NCI-H2171 treated with DMSO at 0.1 percent for 48 hours (cell line): Measurements from ENCODE around the gene ITGA5.
A peak's percentile ranks its signal among the peaks of the same experiment; 100 is the strongest.

Experiments used
- DNase-seq: peaks from one replicate; lab custom pipeline; 2025; lab: John Stamatoyannopoulos, UW

The ITGA5 gene

GRCh38 chr12:54411391-54412241 is 7.5 kb downstream of the ITGA5 start:
- DNase-seq, result no peak

- DNase-seq, result no peak
These were observed 9.8 kb downstream of the ITGA5 start for GRCh38 chr12:54409267-54409666.

- DNase-seq, result no peak
These were observed 11.7 kb downstream of the ITGA5 start for GRCh38 chr12:54407183-54407905.

- no peak for DNase-seq
These were observed 13.5 kb downstream of the ITGA5 start for GRCh38 chr12:54405573-54405972.

- no peak for DNase-seq
These were observed 14.0 kb downstream of the ITGA5 start for GRCh38 chr12:54405106-54405505.

- DNase-seq, result peak; percentile 48
These were observed 14.7 kb downstream of the ITGA5 start for GRCh38 chr12:54404061-54405004.

GRCh38 chr12:54401119-54401518 is 17.9 kb downstream of the ITGA5 start:
- no peak for DNase-seq

GRCh38 chr12:54398995-54399793 is 19.9 kb downstream of the ITGA5 start:
- peak; percentile 83 for DNase-seq

- no peak for DNase-seq
These were observed 20.8 kb downstream of the ITGA5 start for GRCh38 chr12:54398218-54398617.

GRCh38 chr12:54397157-54397556 is 21.9 kb downstream of the ITGA5 start:
- DNase-seq, result no peak

- DNase-seq, result no peak
These were observed 23.5 kb downstream of the ITGA5 start for GRCh38 chr12:54395545-54395944.

- DNase-seq, result no peak
These were observed 24.1 kb downstream of the ITGA5 start for GRCh38 chr12:54394986-54395385.

- DNase-seq, result peak; percentile 77
These were observed 24.8 kb downstream of the ITGA5 start for GRCh38 chr12:54394281-54394719.

GRCh38 chr12:54393743-54394142 is 25.3 kb downstream of the ITGA5 start:
- DNase-seq, result peak; percentile 79

- DNase-seq, result peak; percentile 97
These were observed 25.9 kb downstream of the ITGA5 start for GRCh38 chr12:54393207-54393609.

- peak; percentile 98 for DNase-seq
These were observed 26.4 kb downstream of the ITGA5 start for GRCh38 chr12:54392485-54393206.

GRCh38 chr12:54390668-54391551 is 28.2 kb downstream of the ITGA5 start:
- DNase-seq, result peak; percentile 84

- DNase-seq, result peak; percentile 83
These were observed 28.8 kb downstream of the ITGA5 start for GRCh38 chr12:54390176-54390667.

GRCh38 chr12:54389607-54390175 is 29.4 kb downstream of the ITGA5 start:
- peak; percentile 44 for DNase-seq
